GM13976 (cell line): ENCODE measurements around the gene SLC25A28.

Experiments used
- DNase-seq: peaks from one replicate; pipeline ENCODE4 v3.0.0; 2012; ENCODE audit warnings: low spot score
- CTCF ChIP-seq: IDR thresholded peaks from 2 replicates; pipeline ENCODE4 v1.5.1; 2012; ENCODE audit warnings: borderline replicate concordance, mild to moderate bottlenecking; ENCODE audit not compliant: insufficient read depth; ENCODE audit errors: extremely low read depth, missing control alignments, control extremely low read depth
- in situ Hi-C: fragments of 300-500 bp; cut with MboI; formaldehyde crosslinking; loops from one replicate; pipeline ENCODE4 v1.12.0; 2022; ENCODE audit warnings: low sequenced_read_pairs, mixed read lengths, inconsistent platforms; ENCODE audit not compliant: unreplicated experiment

SLC25A28 gene

GRCh38 chr10:99569961-99570360, 50.3 kb downstream of the SLC25A28 start:
- no peak for TF ChIP-seq CTCF
- DNase-seq, result no peak
- in situ Hi-C loops, result loop anchor here (10.0 kb wide), 1 partner anchor 45 kb away; no protein-coding TSS in a partner anchor

GRCh38 chr10:99569253-99569939, 50.8 kb downstream of the SLC25A28 start:
- TF ChIP-seq CTCF, result no peak
- no peak for DNase-seq
- in situ Hi-C loops, result loop anchor here (10.0 kb wide), 1 partner anchor 45 kb away; no protein-coding TSS in a partner anchor

GRCh38 chr10:99565166-99565565, 55.1 kb downstream of the SLC25A28 start:
- in situ Hi-C loops, result loop anchor here (10.0 kb wide), 1 partner anchor 50 kb away; no protein-coding TSS in a partner anchor
- TF ChIP-seq CTCF, result no peak
- no peak for DNase-seq

- in situ Hi-C loops, result loop anchor here (10.0 kb wide), 1 partner anchor 50 kb away; no protein-coding TSS in a partner anchor
- no peak for DNase-seq
- no peak for TF ChIP-seq CTCF
Observed at GRCh38 chr10:99564361-99564760, 55.9 kb downstream of the SLC25A28 start.

- TF ChIP-seq CTCF, result no peak
- DNase-seq, result no peak
- in situ Hi-C loops, result loop anchor here (10.0 kb wide), 1 partner anchor 52 kb away; no protein-coding TSS in a partner anchor
Observed at GRCh38 chr10:99562631-99563030, 57.6 kb downstream of the SLC25A28 start.
